Measurements from ENCODE around the gene PIP5K1C. TPM values are rescaled to one million over a fixed set of nuclear protein-coding genes. Genes with fewer than 3 reads are reported as not detected.

Gene PIP5K1C
- 10 to 100 TPM; 18.9 to 23.5 TPM for total RNA-seq

- Mint-ChIP-seq H3K36me3 (no peaks in the 10 kb centered on the region), H3K27ac (peak within 1 kb of the TSS; percentile 78), H3K27me3 (peaks cover 3% of the 10 kb centered on the region), H3K9me3 (no peaks in the 10 kb centered on the region), H3K4me3 (peak within 1 kb of the TSS; percentile 90), H3K4me1 (peaks cover 13% of the 10 kb centered on the region)
- ATAC-seq (ENCODE audit: low read depth) (peak; percentile 90), DNase-seq (peak; percentile 98)
- POLR2A ChIA-PET: interaction anchor here (0.6 kb wide), 1 partner anchor 18 kb away, joined by 3 read pairs; no protein-coding TSS in a partner anchor
Measured at GRCh38 chr19:3700242-3701032, at the start of gene PIP5K1C. Gene PIP5K1C, minus strand, starts transcription at chr19:3700468. Its CDS starts 78 bp downstream, at chr19:3700390.

- DNase-seq: no peak
- POLR2A ChIA-PET: interaction anchor here (0.5 kb wide), 1 partner anchor 17 kb away, joined by 3 read pairs; no protein-coding TSS in a partner anchor
- H3K4me3 Mint-ChIP-seq: no peak overlapping the region
- H3K36me3 Mint-ChIP-seq: peaks cover 24% of the 10 kb centered on the region
- no peak for ATAC-seq (ENCODE audit: low read depth)
- no peak overlapping the region for H3K27ac Mint-ChIP-seq
- no peaks in the 10 kb centered on the region for H3K4me1 Mint-ChIP-seq
- H3K9me3 Mint-ChIP-seq: no peaks in the 10 kb centered on the region
- no peaks in the 10 kb centered on the region for H3K27me3 Mint-ChIP-seq
Measured at GRCh38 chr19:3748965-3749364, 48.7 kb upstream of the PIP5K1C start.

DNA sequence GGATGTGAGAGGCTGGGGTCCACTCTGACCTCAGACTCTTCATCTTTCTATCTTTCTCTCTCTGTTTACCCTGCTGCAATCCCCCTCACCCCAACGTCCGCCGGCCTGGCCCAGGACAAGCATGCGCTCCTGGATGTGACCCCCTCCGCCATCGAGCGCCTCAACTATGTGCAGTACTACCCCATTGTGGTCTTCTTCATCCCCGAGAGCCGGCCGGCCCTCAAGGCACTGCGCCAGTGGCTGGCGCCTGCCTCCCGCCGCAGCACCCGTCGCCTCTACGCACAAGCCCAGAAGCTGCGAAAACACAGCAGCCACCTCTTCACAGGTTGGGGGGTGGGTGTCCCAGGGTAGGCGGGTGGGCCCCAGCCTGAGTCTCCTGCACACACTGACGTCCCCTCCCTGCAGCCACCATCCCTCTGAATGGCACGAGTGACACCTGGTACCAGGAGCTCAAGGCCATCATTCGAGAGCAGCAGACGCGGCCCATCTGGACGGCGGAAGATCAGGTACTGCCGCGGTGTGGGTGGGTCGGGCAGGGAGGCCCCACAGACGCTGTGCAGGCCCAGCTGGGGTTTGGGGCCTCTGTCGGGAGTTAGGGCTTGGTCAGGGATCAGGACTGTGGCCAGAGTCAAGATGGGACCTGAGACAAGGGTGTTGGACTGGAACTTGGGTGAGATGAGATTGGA lies 46.2 kb upstream of the PIP5K1C start:
- Mint-ChIP-seq H3K4me1 (no peaks in the 10 kb centered on the region), H3K9me3 (no peaks in the 10 kb centered on the region), H3K27me3 (no peaks in the 10 kb centered on the region), H3K27ac (no peak overlapping the region), H3K36me3 (peaks cover 12% of the 10 kb centered on the region), H3K4me3 (no peak overlapping the region)
- POLR2A ChIA-PET: interaction anchor here (0.6 kb wide), 1 partner anchor 486 kb away, joined by 3 read pairs; no protein-coding TSS in a partner anchor
- ATAC-seq (ENCODE audit: low read depth) (no peak), DNase-seq (no peak)

DNA sequence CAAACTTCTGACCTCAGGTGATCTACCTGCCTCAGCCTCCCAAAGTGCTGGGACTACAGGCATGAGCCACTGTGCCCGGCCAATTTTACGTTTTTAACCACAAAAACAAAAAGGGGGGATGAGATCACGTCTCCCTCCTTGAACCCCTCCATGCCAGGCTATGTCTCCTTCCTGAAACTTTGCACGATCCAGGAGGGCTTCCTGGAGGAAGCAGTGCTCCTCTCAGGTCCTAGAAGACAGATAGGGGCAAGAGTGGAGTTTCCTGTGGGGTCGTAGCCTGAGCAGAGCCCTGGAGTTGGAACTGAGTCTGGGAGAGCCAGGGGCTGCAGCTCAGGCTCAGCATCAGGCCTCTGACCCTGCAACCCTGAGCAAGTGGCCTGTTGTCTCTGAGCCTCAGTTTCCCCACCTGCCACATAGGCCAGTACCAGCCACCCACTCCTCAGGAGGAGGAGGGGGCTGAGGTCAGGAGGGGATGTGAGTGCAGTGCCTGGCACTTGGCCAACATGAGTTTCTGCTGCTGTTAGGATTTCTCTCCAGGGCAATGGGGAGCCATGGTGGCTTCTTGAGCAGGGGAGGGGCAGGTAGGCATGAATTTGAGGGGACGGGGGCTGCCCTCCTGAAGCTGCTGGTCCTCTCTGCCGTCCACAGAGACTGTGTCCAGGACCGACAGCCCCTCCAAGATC lies 45.2 kb upstream of the PIP5K1C start:
- POLR2A ChIA-PET: interaction anchor here (0.7 to 0.8 kb wide), 2 partner anchors 12 to 224 kb away, joined by 5 to 9 read pairs; no protein-coding TSS in a partner anchor
- H3K36me3 Mint-ChIP-seq: peaks cover 8% of the 10 kb centered on the region
- H3K27me3 Mint-ChIP-seq: no peaks in the 10 kb centered on the region
- H3K27ac Mint-ChIP-seq: no peak overlapping the region
- DNase-seq: no peak
- no peak for ATAC-seq (ENCODE audit: low read depth)
- no peak overlapping the region for H3K4me3 Mint-ChIP-seq
- no peaks in the 10 kb centered on the region for H3K9me3 Mint-ChIP-seq
- no peaks in the 10 kb centered on the region for H3K4me1 Mint-ChIP-seq

- Mint-ChIP-seq H3K27me3 (no peaks in the 10 kb centered on the region), H3K36me3 (no peaks in the 10 kb centered on the region), H3K4me1 (peaks cover 5% of the 10 kb centered on the region), H3K4me3 (no peak overlapping the region), H3K27ac (no peak overlapping the region), H3K9me3 (no peaks in the 10 kb centered on the region)
- ATAC-seq (ENCODE audit: low read depth): no peak
- DNase-seq: no peak
- POLR2A ChIA-PET: interaction anchor here (1.1 to 1.7 kb wide), 2 partner anchors 13 to 19 kb away, joined by 4 read pairs; partner anchors contain the start of gene MRPL54
Measured at GRCh38 chr19:3743486-3743885, 43.2 kb upstream of the PIP5K1C start.

- H3K27me3 Mint-ChIP-seq: no peaks in the 10 kb centered on the region
- no peak for DNase-seq
Measured at GRCh38 chr19:3740431-3740830, 40.2 kb upstream of the PIP5K1C start.

DNA sequence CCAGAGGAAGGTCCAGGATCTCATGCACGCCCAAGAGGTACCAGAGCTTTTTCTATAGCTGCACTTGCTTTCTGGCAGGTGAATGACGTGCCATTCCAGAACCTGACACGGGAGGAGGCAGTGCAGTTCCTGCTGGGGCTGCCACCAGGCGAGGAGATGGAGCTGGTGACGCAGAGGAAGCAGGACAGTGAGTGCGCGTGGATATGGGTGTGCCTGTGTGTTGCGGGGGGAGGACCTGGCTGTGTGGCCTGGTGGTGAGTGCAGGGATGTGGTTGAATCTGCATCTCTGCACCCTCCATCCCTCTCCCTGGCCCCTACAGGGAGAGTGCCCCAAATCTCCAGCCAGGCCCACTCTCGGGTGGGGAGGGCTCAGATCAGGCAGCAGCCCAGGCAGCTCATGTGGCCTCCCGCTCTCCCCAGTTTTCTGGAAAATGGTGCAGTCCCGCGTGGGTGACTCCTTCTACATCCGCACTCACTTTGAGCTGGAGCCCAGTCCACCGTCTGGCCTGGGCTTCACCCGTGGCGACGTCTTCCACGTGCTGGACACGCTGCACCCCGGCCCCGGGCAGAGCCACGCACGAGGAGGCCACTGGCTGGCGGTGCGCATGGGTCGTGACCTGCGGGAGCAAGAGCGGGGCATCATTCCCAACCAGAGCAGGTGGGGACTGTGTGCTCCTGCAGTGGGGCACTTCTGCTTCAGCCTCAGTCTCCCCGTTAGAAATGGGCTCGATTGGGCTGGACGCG lies 38.4 kb upstream of the PIP5K1C start:
- ATAC-seq (ENCODE audit: low read depth) (no peak), DNase-seq (no peak)
- POLR2A ChIA-PET: interaction anchor here (3.6 kb wide), 1 partner anchor 23 kb away, joined by 16 read pairs; the partner anchor contains the start of genes APBA3 and MRPL54
- H3K27ac Mint-ChIP-seq: peak overlapping the region; percentile 78
- H3K4me3 Mint-ChIP-seq: no peak overlapping the region
- no peaks in the 10 kb centered on the region for H3K27me3 Mint-ChIP-seq
- peaks cover 5% of the 10 kb centered on the region for H3K4me1 Mint-ChIP-seq
- no peaks in the 10 kb centered on the region for H3K9me3 Mint-ChIP-seq
- H3K36me3 Mint-ChIP-seq: no peaks in the 10 kb centered on the region

More at GRCh38 chr19:3740431-3740830, 40.2 kb upstream of the PIP5K1C start:
- peaks cover 5% of the 10 kb centered on the region for H3K4me1 Mint-ChIP-seq
- no peak for ATAC-seq (ENCODE audit: low read depth)
- H3K4me3 Mint-ChIP-seq: no peak overlapping the region
- H3K9me3 Mint-ChIP-seq: no peaks in the 10 kb centered on the region
- no peaks in the 10 kb centered on the region for H3K36me3 Mint-ChIP-seq
- H3K27ac Mint-ChIP-seq: no peak overlapping the region
- POLR2A ChIA-PET: interaction anchor here (3.6 kb wide), 1 partner anchor 22 kb away, joined by 16 read pairs; the partner anchor contains the start of genes APBA3 and MRPL54

GRCh38 chr19:3737487-3738205 lies 37.4 kb upstream of the PIP5K1C start:
- Mint-ChIP-seq H3K9me3 (no peaks in the 10 kb centered on the region), H3K4me1 (peaks cover 5% of the 10 kb centered on the region), H3K36me3 (no peaks in the 10 kb centered on the region), H3K27ac (no peak overlapping the region), H3K27me3 (no peaks in the 10 kb centered on the region), H3K4me3 (no peak overlapping the region)
- ATAC-seq (ENCODE audit: low read depth) (no peak), DNase-seq (no peak)
- POLR2A ChIA-PET: no interaction called here

DNA sequence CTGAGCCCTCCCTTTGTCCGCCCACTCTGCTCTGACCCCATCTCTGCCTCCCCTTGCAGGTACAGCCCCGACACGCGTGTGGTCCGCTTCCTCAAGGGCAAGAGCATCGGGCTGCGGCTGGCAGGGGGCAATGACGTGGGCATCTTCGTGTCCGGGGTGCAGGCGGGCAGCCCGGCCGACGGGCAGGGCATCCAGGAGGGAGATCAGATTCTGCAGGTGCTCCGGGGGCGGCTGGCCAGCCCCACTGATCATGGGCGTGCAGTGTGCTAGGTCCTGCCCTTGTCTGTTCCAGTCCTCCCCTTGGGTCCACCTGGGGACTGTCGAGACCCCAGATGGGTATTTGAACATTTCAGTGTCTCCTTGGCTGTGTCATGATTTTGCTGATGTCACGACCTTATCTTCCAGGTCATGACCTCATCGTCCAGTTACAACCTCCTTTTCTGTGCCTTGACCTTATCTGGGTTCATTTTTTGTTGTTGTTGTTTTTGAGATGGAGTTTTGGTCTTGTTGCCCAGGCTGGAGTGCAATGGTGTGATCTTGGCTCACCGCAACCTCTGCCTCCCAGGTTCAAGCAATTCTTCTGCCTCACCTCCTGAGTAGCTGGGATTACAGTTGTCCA lies 35.9 kb upstream of the PIP5K1C start:
- Mint-ChIP-seq H3K4me1 (peaks cover 5% of the 10 kb centered on the region), H3K4me3 (no peak overlapping the region), H3K9me3 (no peaks in the 10 kb centered on the region), H3K36me3 (peaks cover 2% of the 10 kb centered on the region), H3K27ac (no peak overlapping the region), H3K27me3 (no peaks in the 10 kb centered on the region)
- POLR2A ChIA-PET: no interaction called here
- DNase-seq (no peak), ATAC-seq (ENCODE audit: low read depth) (no peak)

GRCh38 chr19:3734310-3734600 lies 34.0 kb upstream of the PIP5K1C start:
- POLR2A ChIA-PET: no interaction called here
- Mint-ChIP-seq H3K27ac (no peak overlapping the region), H3K9me3 (no peaks in the 10 kb centered on the region), H3K4me1 (peaks cover under 1% of the 10 kb centered on the region), H3K36me3 (peaks cover 2% of the 10 kb centered on the region), H3K27me3 (no peaks in the 10 kb centered on the region), H3K4me3 (no peak overlapping the region)
- ATAC-seq (ENCODE audit: low read depth) (no peak), DNase-seq (no peak)

DNA sequence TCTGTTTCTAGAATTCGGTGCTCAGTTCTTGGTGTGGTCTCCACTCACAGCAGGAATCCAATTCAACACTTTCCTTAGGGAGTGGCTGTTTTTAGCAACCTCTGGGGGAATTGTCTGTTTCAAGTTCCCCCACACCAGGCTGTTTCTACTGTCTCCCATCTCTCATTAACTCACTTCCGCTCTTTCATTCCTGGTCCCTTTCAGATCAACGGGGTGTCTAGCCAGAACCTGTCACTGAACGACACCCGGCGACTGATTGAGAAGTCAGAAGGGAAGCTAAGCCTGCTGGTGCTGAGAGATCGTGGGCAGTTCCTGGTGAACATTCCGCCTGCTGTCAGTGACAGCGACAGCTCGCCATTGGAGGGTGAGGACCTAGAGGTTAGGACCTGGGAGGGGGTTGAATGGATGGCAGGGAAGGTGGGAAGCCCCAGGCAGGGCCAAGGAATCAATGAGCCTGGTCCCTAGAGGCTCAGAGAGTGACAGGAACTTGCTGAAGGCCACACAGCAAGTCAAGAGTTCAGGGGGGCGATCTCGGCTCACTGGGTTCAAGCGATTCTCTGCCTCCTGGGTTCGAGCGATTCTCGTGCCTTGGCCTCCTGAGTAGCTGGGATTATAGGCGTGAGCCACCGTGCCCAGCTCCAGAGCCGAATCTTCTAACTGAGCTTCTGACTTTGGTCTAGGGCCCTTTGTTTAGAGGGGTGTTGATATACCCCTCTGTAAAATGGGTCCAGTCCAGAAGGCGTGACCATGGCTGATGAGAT lies 33.5 kb upstream of the PIP5K1C start:
- Mint-ChIP-seq H3K27ac (no peak overlapping the region), H3K4me1 (peaks cover 2% of the 10 kb centered on the region), H3K4me3 (no peak overlapping the region), H3K9me3 (no peaks in the 10 kb centered on the region), H3K36me3 (peaks cover 2% of the 10 kb centered on the region), H3K27me3 (no peaks in the 10 kb centered on the region)
- no peak for DNase-seq
- no peak for ATAC-seq (ENCODE audit: low read depth)
- POLR2A ChIA-PET: no interaction called here
